Neural cell (in vitro differentiated cells): ENCODE measurements around the gene RHOT1. TPM values are rescaled to one million over a fixed set of nuclear protein-coding genes. Genes with fewer than 3 reads are reported as not detected.

ENCODE experiments used
- H2AFZ ChIP-seq: fragments of 200-600, 300-800 bp; sonication (generic), shearing (Covaris generic); 2 replicates; pipeline ENCODE4 v1.6.0; 2014; ENCODE audit warnings: low read depth, mild to moderate bottlenecking, antibody characterized with exemption, low read length, moderate library complexity
- H3F3A ChIP-seq: fragments of 200-600 bp; shearing (Covaris generic); 2 replicates; pipeline ENCODE4 v1.6.1; 2016; ENCODE audit warnings: mild to moderate bottlenecking, moderate library complexity, mixed read lengths, antibody characterized with exemption, low read length; ENCODE audit not compliant: insufficient read depth, poor library complexity, severe bottlenecking
- H3K27ac ChIP-seq: fragments of 200-600, 300-800 bp; sonication (generic), shearing (Covaris generic); 2 replicates; pipeline ENCODE4 v1.5.1; 2014; ENCODE audit warnings: mild to moderate bottlenecking, low read length, moderate library complexity
- H3K27me3 ChIP-seq: fragments of 300-800, 200-600 bp; sonication (generic), shearing (Covaris generic); 2 replicates; pipeline ENCODE4 v1.6.0; 2014; ENCODE audit warnings: mild to moderate bottlenecking, low read depth, low read length, moderate library complexity; ENCODE audit not compliant: insufficient read depth
- H3K36me3 ChIP-seq: fragments of 300-800, 200-600 bp; sonication (generic), shearing (Covaris generic); 2 replicates; pipeline ENCODE4 v1.5.1; 2014; ENCODE audit warnings: mild to moderate bottlenecking, antibody characterized with exemption, low read length, moderate library complexity; ENCODE audit not compliant: insufficient read depth
- H3K4me2 ChIP-seq: fragments of 300-800, 200-600 bp; sonication (generic), shearing (Covaris generic); 2 replicates; pipeline ENCODE4 v1.6.0; 2014; ENCODE audit warnings: mild to moderate bottlenecking, low read length
- H3K4me3 ChIP-seq: fragments of 300-800, 200-600 bp; sonication (generic), shearing (Covaris generic); 2 replicates; pipeline ENCODE4 v1.5.1; 2014; ENCODE audit warnings: mild to moderate bottlenecking, low read length, moderate library complexity
- H3K79me2 ChIP-seq: fragments of 200-600 bp; shearing (Covaris generic); replicated peaks from 2 replicates; pipeline ENCODE4 v1.6.0; 2014; ENCODE audit warnings: mild to moderate bottlenecking, low read length, moderate library complexity; ENCODE audit not compliant: insufficient read depth
- H3K9ac ChIP-seq: fragments of 300-800, 200-600 bp; sonication (generic), shearing (Covaris generic); 2 replicates; pipeline ENCODE4 v1.6.1; 2016; ENCODE audit warnings: mild to moderate bottlenecking, low read length, mixed read lengths
- H3K9me2 ChIP-seq: fragments of 200-600 bp; shearing (Covaris generic); 2 replicates; pipeline ENCODE4 v1.6.1; 2016; ENCODE audit warnings: mild to moderate bottlenecking, low read length, mixed read lengths; ENCODE audit not compliant: insufficient read depth
- H3K9me3 ChIP-seq: fragments of 200-600, 300-800 bp; sonication (generic), shearing (Covaris generic); 2 replicates; pipeline ENCODE4 v1.6.1; 2016; ENCODE audit warnings: mild to moderate bottlenecking, mixed run types, low read length, moderate library complexity, mixed read lengths
- H4K20me1 ChIP-seq: fragments of 200-600 bp; shearing (Covaris generic); 2 replicates; pipeline ENCODE4 v1.6.1; 2016; ENCODE audit warnings: mild to moderate bottlenecking, mixed run types; ENCODE audit not compliant: insufficient read depth
- CTCF ChIP-seq: fragments of 450-650 bp; IDR thresholded peaks from 2 replicates; pipeline ENCODE4 v1.5.1; 2014; ENCODE audit warnings: antibody characterized with exemption, mild to moderate bottlenecking, moderate library complexity; ENCODE audit not compliant: poor library complexity, severe bottlenecking
- EP300 ChIP-seq: fragments of 450-650 bp; conservative IDR thresholded peaks from 2 replicates; pipeline ENCODE4 v1.6.1; 2014; ENCODE audit warnings: antibody characterized with exemption, mild to moderate bottlenecking, moderate library complexity; ENCODE audit not compliant: poor library complexity, severe bottlenecking
- EZH2 ChIP-seq: fragments of 200-600, 300-800 bp; shearing (Covaris generic), sonication (generic); IDR thresholded peaks from 2 replicates; pipeline ENCODE4 v1.6.1; 2014; ENCODE audit warnings: antibody characterized with exemption, low read length, borderline replicate concordance, mild to moderate bottlenecking; ENCODE audit not compliant: insufficient read depth, poor library complexity, severe bottlenecking
- MXI1 ChIP-seq: fragments of 450-650 bp; conservative IDR thresholded peaks from 2 replicates; pipeline ENCODE4 v1.6.1; 2014; ENCODE audit warnings: antibody characterized with exemption, mild to moderate bottlenecking; ENCODE audit not compliant: poor library complexity, severe bottlenecking
- POLR2AphosphoS5 ChIP-seq: IDR thresholded peaks from 2 replicates; pipeline ENCODE4 v1.6.1; 2012
- RAD21 ChIP-seq: fragments of 450-650 bp; conservative IDR thresholded peaks from 2 replicates; pipeline ENCODE4 v1.6.1; 2014; ENCODE audit warnings: antibody characterized with exemption, mild to moderate bottlenecking, moderate library complexity
- REST ChIP-seq: IDR thresholded peaks from 2 replicates; pipeline ENCODE4 v1.6.1; 2012; ENCODE audit warnings: borderline replicate concordance
- SMC3 ChIP-seq: fragments of 450-650 bp; conservative IDR thresholded peaks from 2 replicates; pipeline ENCODE4 v1.6.1; 2014; ENCODE audit warnings: antibody characterized with exemption, mild to moderate bottlenecking, moderate library complexity; ENCODE audit not compliant: poor library complexity
- TAF1 ChIP-seq: IDR thresholded peaks from 2 replicates; pipeline ENCODE4 v1.6.1; 2012; ENCODE audit warnings: low read depth
- polyA plus RNA-seq: library from polyadenylated mRNA; depleted of rRNA; stranded (reverse); fragments of >200 nt; gene quantifications from 2 replicates; pipeline ENCODE4 v1.2.3, GENCODE V29; 2014

Gene RHOT1
- polyA plus RNA-seq, 1 donor from 2014 or later = 99.1 TPM

- Histone ChIP-seq H3K4me3 (peak overlapping the region; percentile 83), H4K20me1 (no peaks in the 10 kb centered on the region), H2AFZ (no peak overlapping the region), H3K27ac (no peak overlapping the region), H3F3A (no peaks in the 10 kb centered on the region), H3K27me3 (peaks cover 30% of the 10 kb centered on the region), H3K36me3 (no peaks in the 10 kb centered on the region), H3K9me3 (no peaks in the 10 kb centered on the region), H3K79me2 (no peaks in the 10 kb centered on the region), H3K4me2 (peak overlapping the region; percentile 30), H3K9me2 (no peaks in the 10 kb centered on the region), H3K9ac (peak overlapping the region; percentile 52)
- no peak for TF ChIP-seq EP300
- TF ChIP-seq POLR2AphosphoS5 = no peak
- TF ChIP-seq RAD21 = no peak
- no peak for TF ChIP-seq SMC3
- no peak for TF ChIP-seq CTCF
- TF ChIP-seq REST = no peak
- no peak for TF ChIP-seq TAF1
- no peak for TF ChIP-seq EZH2
- TF ChIP-seq MXI1 = no peak
These were observed 124.3 kb downstream of the RHOT1 start for GRCh38 chr17:32266389-32267301.

GRCh38 chr17:32267690-32268205, 125.4 kb downstream of the RHOT1 start:
- no peaks in the 10 kb centered on the region for H3K9me3 ChIP-seq
- H2AFZ ChIP-seq = no peak overlapping the region
- no peaks in the 10 kb centered on the region for H3F3A ChIP-seq
- no peaks in the 10 kb centered on the region for H3K79me2 ChIP-seq
- no peaks in the 10 kb centered on the region for H3K9me2 ChIP-seq
- no peak for TF ChIP-seq EP300
- no peak for TF ChIP-seq EZH2
- TF ChIP-seq REST = no peak
- TF ChIP-seq CTCF = no peak
- no peak for TF ChIP-seq MXI1
- TF ChIP-seq RAD21 = no peak
- no peak for TF ChIP-seq SMC3
- TF ChIP-seq POLR2AphosphoS5 = no peak
- TF ChIP-seq TAF1 = no peak
- no peaks in the 10 kb centered on the region for H3K36me3 ChIP-seq
- H3K4me3 ChIP-seq = no peak overlapping the region
- no peak overlapping the region for H3K4me2 ChIP-seq
- H3K27ac ChIP-seq = no peak overlapping the region
- H3K27me3 ChIP-seq = peaks cover 30% of the 10 kb centered on the region
- H3K9ac ChIP-seq = no peak overlapping the region
- H4K20me1 ChIP-seq = no peaks in the 10 kb centered on the region
